GM12874 (cell line): ENCODE data around the gene LDLRAD3.

Experiments used
- TF ChIP-seq, protein P1 (sequence below): IDR thresholded peaks from 2 replicates; pipeline ENCODE4 v1.5.1; 2011; ENCODE audit warnings: low read depth, mild to moderate bottlenecking, control low read depth, low read length, moderate library complexity; ENCODE audit not compliant: insufficient read depth

LDLRAD3 gene

DNA sequence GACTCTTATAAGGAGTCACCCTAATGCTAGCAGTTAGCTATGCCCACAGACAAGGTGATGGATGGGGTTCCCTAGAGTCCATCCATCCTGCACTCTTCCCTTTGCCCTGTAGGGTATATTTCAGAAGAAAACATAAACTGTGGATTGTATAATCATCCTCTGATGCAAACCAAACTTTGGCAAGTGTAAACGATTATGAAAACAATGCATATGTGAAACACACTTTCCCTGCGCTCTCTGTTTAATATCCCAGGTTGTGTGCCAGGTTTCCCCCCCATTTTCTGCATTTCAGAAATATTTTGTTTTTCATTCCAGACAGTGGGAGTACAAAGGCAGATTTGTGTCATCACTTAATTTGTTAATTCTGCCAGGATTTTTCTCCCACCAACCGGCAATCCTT, 110.0 kb downstream of the LDLRAD3 start:
- TF ChIP-seq, protein P1, sequence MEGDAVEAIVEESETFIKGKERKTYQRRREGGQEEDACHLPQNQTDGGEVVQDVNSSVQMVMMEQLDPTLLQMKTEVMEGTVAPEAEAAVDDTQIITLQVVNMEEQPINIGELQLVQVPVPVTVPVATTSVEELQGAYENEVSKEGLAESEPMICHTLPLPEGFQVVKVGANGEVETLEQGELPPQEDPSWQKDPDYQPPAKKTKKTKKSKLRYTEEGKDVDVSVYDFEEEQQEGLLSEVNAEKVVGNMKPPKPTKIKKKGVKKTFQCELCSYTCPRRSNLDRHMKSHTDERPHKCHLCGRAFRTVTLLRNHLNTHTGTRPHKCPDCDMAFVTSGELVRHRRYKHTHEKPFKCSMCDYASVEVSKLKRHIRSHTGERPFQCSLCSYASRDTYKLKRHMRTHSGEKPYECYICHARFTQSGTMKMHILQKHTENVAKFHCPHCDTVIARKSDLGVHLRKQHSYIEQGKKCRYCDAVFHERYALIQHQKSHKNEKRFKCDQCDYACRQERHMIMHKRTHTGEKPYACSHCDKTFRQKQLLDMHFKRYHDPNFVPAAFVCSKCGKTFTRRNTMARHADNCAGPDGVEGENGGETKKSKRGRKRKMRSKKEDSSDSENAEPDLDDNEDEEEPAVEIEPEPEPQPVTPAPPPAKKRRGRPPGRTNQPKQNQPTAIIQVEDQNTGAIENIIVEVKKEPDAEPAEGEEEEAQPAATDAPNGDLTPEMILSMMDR = no peak

DNA sequence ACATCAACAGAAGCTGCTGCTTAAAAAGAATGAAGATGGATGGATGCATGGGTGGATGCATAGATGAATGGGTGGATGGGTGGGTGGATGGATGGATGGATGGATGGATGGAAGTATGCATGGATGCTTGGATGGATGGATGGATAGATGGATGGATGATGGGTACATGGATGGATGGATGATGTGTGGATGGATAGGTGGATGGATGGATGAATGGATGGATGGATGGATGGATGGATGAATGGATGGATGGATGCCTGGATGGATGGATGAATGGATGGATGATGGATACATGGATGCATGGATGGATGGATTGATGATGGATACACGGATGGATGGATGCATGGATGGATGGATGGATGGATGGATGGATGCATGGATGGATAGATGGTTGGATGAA, 110.8 kb downstream of the LDLRAD3 start:
- TF ChIP-seq, protein P1 = no peak

DNA sequence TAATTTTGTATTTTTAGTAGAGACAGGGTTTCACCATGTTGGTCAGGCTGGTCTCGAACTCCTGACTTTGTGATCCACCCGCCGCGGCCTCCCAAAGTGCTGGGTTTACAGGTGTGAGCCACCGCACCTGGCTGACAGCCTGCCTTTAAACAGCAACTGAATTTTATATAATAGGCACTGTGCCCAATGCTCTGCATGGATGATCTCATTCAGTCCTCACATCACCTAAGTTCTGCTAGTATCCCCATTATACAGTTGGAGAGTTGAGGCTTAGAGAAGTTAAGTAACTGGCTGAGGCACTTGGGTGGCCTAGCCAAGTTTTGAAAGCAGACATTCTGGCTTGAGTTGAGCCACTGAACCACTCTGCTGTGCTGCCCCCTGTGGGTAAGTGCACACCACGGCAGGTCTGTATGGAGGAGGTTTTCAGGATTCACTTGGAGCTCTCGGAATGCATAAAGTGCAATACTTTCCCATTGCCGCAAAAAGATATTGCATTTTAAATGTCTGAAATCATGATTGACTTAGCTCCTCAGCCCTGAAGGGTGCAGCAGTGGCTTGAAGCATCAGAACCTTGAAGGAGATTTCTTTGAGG, 112.4 kb downstream of the LDLRAD3 start:
- TF ChIP-seq, protein P1 = peak; percentile 56; the same call in 1 of the 2 replicates

DNA sequence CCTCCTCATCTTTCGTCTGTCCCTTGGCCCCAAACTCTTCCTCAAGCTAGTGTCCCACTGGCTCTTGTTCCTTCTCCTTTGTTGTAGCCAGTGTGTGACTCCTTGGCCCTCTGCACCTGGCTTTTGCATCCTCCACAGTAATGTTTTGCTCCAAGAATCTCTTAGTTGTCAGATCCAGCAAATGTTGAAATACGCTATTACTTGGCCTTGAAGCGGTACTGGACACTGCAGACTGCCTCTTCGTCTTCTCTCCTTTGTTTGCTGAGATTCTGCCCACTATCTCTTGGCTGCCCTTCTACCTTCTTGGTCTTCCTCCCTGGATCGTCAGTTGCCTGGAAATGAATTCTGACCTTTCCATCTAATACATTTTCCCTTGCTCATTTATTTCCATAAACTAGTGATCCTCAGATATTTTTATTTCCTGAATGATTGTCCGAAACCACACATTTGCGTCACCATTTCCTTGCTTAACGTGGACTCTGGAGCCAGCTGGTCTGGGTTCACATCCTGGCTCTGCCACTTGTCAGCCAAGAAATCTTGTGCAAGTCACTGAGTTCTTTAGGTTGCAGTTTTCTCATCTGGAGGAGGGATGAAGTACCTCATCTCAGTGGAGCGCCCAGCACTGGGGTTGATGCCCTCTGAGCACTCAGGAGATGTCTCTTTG, 113.6 kb downstream of the LDLRAD3 start:
- TF ChIP-seq, protein P1 = no peak

DNA sequence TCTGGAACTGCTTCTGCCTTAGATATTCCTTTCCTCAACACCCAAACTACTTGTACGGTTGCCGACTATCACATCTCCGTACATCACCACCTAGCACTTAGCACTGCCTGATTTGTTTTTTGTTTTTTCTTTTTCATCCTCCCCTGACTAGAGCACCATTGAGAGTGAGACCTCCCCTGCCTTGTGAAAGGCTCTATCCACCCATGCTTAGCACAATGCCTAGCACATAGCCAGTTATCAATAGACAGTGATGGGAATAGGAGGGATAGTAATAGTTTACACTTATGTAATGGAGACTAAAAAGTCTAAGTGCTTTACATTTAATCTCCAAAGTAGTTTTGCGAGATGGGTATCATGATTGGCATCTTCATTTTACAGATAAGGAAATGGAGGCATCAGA, 115.8 kb downstream of the LDLRAD3 start:
- TF ChIP-seq, protein P1 = no peak

DNA sequence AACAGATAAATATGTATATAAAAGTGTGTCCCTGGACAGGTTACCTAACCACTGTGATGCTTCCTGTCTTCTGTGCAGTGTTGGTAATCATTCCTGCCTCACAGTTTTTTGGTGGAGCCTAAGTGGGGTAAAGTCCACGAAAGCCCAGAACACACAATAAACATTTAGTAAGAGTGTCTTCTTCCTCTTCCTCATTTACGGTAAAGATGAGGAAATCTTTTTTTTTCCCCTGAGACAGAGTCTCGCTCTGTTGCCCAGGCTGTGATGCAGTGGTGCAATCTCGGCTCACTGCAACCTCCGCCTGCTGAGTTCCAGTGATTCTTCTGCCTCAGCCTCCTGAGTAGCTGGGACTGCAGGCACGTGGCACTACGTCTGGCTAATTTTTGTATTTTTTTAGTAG, 117.1 kb downstream of the LDLRAD3 start:
- TF ChIP-seq, protein P1 = no peak

DNA sequence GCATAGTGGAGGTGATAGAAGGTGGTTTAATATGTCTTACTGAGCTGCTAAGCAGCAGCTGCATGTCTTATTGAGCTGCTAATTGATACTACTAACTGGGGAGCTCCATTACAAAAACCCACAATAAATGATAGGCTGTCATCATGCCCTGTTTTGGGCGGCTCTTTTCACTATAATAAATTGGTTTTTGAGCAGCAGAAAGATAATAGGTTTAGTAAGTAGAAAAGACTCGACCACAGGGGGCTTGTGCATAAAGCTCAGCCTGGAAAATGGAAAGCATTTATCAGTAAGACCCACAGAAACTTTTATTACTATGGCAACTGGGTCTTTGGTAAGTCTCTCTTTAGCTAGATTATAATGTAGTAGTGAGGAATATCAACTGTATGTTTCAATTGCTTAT, 117.6 kb downstream of the LDLRAD3 start:
- TF ChIP-seq, protein P1 = no peak
